ENCODE data around the gene KRTAP5-2.

DNA sequence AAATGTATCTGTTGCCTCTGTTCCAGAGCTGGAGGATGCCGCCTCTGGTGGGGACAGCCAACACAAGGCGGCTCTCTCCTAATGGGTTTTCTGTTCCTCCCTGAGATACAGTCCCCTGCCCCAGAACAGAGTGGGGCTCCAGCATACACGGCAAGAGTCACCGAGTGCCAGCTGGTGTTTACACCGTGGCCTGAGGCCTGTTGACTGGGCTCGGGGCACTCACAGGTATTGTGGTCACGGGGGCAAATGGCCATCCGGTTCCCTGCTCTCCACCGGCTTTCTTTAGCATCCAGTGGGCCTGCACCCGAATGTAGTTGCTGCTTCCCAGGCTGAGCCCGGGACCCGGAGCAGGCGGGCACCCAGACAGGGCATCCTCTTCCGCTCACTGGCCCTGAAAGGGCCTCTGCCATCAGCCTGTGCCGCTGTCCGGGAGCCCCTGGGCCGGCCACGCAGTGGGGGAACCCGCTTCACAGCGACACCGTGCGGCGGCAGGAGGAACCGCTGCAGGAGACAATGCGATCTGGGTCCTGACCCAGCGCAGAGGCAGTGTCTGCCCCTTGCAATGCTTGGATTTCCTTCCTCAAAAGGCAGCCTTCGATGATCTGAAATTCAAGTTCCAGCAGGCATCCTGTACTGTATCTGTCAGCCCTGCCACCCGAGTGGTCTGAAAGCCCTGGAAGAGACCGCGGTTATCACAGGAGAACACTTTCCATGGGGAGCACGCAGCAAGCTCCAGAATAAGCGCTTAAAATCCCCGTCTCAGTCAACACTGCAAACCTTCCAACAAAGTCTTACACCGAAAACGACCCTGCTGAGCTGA, 30.6 kb upstream of the KRTAP5-2 start:
- TF ChIP-seq POLR2A (IDR thresholded peaks at IDR 0.05) (no peak), POLR2AphosphoS5 (IDR thresholded peaks at IDR 0.05) (no peak)
- TF ChIP-seq, protein P1, sequence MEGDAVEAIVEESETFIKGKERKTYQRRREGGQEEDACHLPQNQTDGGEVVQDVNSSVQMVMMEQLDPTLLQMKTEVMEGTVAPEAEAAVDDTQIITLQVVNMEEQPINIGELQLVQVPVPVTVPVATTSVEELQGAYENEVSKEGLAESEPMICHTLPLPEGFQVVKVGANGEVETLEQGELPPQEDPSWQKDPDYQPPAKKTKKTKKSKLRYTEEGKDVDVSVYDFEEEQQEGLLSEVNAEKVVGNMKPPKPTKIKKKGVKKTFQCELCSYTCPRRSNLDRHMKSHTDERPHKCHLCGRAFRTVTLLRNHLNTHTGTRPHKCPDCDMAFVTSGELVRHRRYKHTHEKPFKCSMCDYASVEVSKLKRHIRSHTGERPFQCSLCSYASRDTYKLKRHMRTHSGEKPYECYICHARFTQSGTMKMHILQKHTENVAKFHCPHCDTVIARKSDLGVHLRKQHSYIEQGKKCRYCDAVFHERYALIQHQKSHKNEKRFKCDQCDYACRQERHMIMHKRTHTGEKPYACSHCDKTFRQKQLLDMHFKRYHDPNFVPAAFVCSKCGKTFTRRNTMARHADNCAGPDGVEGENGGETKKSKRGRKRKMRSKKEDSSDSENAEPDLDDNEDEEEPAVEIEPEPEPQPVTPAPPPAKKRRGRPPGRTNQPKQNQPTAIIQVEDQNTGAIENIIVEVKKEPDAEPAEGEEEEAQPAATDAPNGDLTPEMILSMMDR (IDR thresholded peaks at IDR 0.05): peak; percentile 83 to 96 (median 89)
